Colon (tissue), 2 donors: ENCODE data around the gene LDB2.

Experiments
- FAIRE-seq: peaks from 2 replicates; lab custom pipeline; 2012; peaks lifted over from hg19 to GRCh38; lab: Jason Lieb, UNC
- donor health status: control.
- donor health status: control.

Gene LDB2

GRCh38 chr4:16685536-16685935, 212.9 kb downstream of the LDB2 start:
- no peak for FAIRE-seq

GRCh38 chr4:16684935-16685334, 213.5 kb downstream of the LDB2 start:
- FAIRE-seq, result no peak

- no peak for FAIRE-seq
These were observed 214.3 kb downstream of the LDB2 start for GRCh38 chr4:16684097-16684496.

GRCh38 chr4:16682975-16683374, 215.5 kb downstream of the LDB2 start:
- FAIRE-seq, result no peak

GRCh38 chr4:16677001-16677944, 221.2 kb downstream of the LDB2 start:
- FAIRE-seq, result no peak

GRCh38 chr4:16676230-16676770, 222.1 kb downstream of the LDB2 start:
- no peak for FAIRE-seq

- no peak for FAIRE-seq
These were observed 224.4 kb downstream of the LDB2 start for GRCh38 chr4:16674082-16674481.

- no peak for FAIRE-seq
These were observed 226.0 kb downstream of the LDB2 start for GRCh38 chr4:16672421-16672820.

- FAIRE-seq, result no peak
These were observed 226.7 kb downstream of the LDB2 start for GRCh38 chr4:16671741-16672140.

- FAIRE-seq, result no peak
These were observed 227.7 kb downstream of the LDB2 start for GRCh38 chr4:16670727-16671126.

GRCh38 chr4:16669036-16669435, 229.4 kb downstream of the LDB2 start:
- FAIRE-seq, result no peak

GRCh38 chr4:16668488-16668887, 230.0 kb downstream of the LDB2 start:
- FAIRE-seq, result no peak

GRCh38 chr4:16667464-16667863, 231.0 kb downstream of the LDB2 start:
- FAIRE-seq, result no peak

- no peak for FAIRE-seq
These were observed 232.4 kb downstream of the LDB2 start for GRCh38 chr4:16665942-16666551.

GRCh38 chr4:16663732-16664131, 234.7 kb downstream of the LDB2 start:
- FAIRE-seq, result no peak

GRCh38 chr4:16663307-16663706, 235.1 kb downstream of the LDB2 start:
- no peak for FAIRE-seq

GRCh38 chr4:16661813-16662212, 236.6 kb downstream of the LDB2 start:
- no peak for FAIRE-seq

GRCh38 chr4:16660656-16661055, 237.8 kb downstream of the LDB2 start:
- FAIRE-seq, result no peak

- no peak for FAIRE-seq
These were observed 238.8 kb downstream of the LDB2 start for GRCh38 chr4:16659694-16660093.

- no peak for FAIRE-seq
These were observed 239.4 kb downstream of the LDB2 start for GRCh38 chr4:16659079-16659478.

- FAIRE-seq, result no peak
These were observed 240.3 kb downstream of the LDB2 start for GRCh38 chr4:16658183-16658582.

- FAIRE-seq, result no peak
These were observed 243.3 kb downstream of the LDB2 start for GRCh38 chr4:16655111-16655510.

- no peak for FAIRE-seq
These were observed 245.6 kb downstream of the LDB2 start for GRCh38 chr4:16652732-16653305.
